ENCODE measurements around the gene DNPEP.

GRCh38 chr2:219356834-219357233, 30.9 kb downstream of the DNPEP start:
- TF ChIP-seq, protein P1, sequence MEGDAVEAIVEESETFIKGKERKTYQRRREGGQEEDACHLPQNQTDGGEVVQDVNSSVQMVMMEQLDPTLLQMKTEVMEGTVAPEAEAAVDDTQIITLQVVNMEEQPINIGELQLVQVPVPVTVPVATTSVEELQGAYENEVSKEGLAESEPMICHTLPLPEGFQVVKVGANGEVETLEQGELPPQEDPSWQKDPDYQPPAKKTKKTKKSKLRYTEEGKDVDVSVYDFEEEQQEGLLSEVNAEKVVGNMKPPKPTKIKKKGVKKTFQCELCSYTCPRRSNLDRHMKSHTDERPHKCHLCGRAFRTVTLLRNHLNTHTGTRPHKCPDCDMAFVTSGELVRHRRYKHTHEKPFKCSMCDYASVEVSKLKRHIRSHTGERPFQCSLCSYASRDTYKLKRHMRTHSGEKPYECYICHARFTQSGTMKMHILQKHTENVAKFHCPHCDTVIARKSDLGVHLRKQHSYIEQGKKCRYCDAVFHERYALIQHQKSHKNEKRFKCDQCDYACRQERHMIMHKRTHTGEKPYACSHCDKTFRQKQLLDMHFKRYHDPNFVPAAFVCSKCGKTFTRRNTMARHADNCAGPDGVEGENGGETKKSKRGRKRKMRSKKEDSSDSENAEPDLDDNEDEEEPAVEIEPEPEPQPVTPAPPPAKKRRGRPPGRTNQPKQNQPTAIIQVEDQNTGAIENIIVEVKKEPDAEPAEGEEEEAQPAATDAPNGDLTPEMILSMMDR (IDR thresholded peaks at IDR 0.05): no peak
- no peak for TF ChIP-seq EZH2 (IDR thresholded peaks at IDR 0.05; ENCODE audit: borderline replicate concordance, insufficient read depth, low read depth, low read length, poor library complexity, severe bottlenecking)

All from B cell (primary cell).